PFSK-1 (cell line): ENCODE measurements around the gene PINK1.

ENCODE experiments used
- FOXP2 ChIP-seq: optimal IDR thresholded peaks from 2 replicates; pipeline ENCODE3; 2011; ENCODE audit warnings: borderline replicate concordance, control low read depth, inconsistent platforms; ENCODE audit not compliant: insufficient read depth; ENCODE audit errors: extremely low read length, extremely low read depth
- POLR2AphosphoS5 ChIP-seq: IDR thresholded peaks from 2 replicates; pipeline ENCODE4 v1.6.1; 2012; ENCODE audit warnings: low read depth, mild to moderate bottlenecking, control low read depth, low read length, moderate library complexity
- SIN3A ChIP-seq: IDR thresholded peaks from 2 replicates; pipeline ENCODE4 v1.6.1; 2012; ENCODE audit warnings: mild to moderate bottlenecking, low read length, moderate library complexity, borderline replicate concordance; ENCODE audit not compliant: insufficient read depth
- TAF1 ChIP-seq: IDR thresholded peaks from 2 replicates; pipeline ENCODE4 v1.6.1; 2012; ENCODE audit warnings: low read length, control low read depth, borderline replicate concordance; ENCODE audit not compliant: insufficient read depth
- TF ChIP-seq, protein P1 (sequence below), 2 experiments: IDR thresholded peaks; 2 replicates each; pipeline versions ENCODE4 v1.6.1 to v1.8.0; 2011 to 2012; ENCODE audit warnings: low read depth in 2 of 2, low read length in 2 of 2, control low read depth in 1 of 2, inconsistent platforms in 1 of 2, mild to moderate bottlenecking in 1 of 2, moderate library complexity in 1 of 2; ENCODE audit not compliant: insufficient read depth in 1 of 2

Gene PINK1

DNA sequence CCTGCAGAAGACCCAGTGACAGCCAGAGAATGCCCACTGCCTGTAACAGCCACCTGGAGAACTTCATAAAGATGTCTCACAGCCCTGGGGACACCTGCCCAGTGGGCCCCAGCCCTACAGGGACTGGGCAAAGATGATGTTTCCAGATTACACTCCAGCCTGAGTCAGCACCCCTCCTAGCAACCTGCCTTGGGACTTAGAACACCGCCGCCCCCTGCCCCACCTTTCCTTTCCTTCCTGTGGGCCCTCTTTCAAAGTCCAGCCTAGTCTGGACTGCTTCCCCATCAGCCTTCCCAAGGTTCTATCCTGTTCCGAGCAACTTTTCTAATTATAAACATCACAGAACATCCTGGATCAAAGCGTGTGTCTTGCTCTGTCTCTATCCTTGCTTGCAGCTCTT, 14.7 kb upstream of the PINK1 start:
- TF ChIP-seq, protein P1, sequence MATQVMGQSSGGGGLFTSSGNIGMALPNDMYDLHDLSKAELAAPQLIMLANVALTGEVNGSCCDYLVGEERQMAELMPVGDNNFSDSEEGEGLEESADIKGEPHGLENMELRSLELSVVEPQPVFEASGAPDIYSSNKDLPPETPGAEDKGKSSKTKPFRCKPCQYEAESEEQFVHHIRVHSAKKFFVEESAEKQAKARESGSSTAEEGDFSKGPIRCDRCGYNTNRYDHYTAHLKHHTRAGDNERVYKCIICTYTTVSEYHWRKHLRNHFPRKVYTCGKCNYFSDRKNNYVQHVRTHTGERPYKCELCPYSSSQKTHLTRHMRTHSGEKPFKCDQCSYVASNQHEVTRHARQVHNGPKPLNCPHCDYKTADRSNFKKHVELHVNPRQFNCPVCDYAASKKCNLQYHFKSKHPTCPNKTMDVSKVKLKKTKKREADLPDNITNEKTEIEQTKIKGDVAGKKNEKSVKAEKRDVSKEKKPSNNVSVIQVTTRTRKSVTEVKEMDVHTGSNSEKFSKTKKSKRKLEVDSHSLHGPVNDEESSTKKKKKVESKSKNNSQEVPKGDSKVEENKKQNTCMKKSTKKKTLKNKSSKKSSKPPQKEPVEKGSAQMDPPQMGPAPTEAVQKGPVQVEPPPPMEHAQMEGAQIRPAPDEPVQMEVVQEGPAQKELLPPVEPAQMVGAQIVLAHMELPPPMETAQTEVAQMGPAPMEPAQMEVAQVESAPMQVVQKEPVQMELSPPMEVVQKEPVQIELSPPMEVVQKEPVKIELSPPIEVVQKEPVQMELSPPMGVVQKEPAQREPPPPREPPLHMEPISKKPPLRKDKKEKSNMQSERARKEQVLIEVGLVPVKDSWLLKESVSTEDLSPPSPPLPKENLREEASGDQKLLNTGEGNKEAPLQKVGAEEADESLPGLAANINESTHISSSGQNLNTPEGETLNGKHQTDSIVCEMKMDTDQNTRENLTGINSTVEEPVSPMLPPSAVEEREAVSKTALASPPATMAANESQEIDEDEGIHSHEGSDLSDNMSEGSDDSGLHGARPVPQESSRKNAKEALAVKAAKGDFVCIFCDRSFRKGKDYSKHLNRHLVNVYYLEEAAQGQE (IDR thresholded peaks at IDR 0.05; ENCODE audit: insufficient read depth in 1 of 2, low read depth in 2 of 2, low read length in 2 of 2) = no peak
- TF ChIP-seq FOXP2 (no peak), SIN3A (no peak), TAF1 (no peak), POLR2AphosphoS5 (no peak)

DNA sequence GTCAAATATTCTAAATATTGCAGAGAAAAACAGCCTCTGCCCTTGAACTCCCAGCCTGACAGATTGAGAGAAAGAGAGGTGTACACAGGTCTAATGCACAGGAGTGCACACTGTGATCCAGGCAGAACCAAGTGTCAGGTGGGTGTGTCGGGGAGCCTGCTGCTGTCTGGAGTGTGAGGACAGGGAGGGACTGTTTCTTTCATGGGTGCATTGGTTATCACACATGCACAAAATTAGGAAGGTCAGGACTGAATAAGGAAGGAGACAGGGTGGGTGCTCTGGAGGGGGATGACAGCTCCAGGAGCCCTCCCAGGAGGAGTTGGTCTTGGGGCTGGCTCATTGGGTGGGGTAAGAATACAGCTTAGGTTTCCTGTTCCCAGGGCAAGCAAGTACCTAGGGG, 13.3 kb upstream of the PINK1 start:
- TF ChIP-seq POLR2AphosphoS5 (no peak), FOXP2 (no peak), SIN3A (no peak), TAF1 (no peak)
- TF ChIP-seq, protein P1 (IDR thresholded peaks at IDR 0.05; ENCODE audit: insufficient read depth in 1 of 2, low read depth in 2 of 2, low read length in 2 of 2) = no peak

DNA sequence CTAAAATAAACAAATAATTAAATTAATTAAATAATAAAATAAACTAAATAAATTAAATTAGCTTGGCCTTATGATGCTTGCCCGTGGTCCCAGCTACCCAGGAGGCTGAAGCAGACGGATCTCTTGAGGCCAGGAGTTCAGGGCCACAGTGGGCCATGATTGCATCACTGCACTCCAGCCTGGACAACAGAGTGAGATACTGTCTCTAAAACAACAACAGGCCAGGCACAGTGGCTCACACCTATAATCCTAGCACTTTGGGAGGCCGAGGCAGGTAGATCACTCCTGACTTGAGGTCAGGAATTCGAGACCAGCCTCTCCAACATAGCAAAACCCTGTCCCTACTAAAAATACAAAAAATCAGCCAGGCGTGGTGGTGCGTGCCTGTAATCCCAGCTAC, 12.2 kb upstream of the PINK1 start:
- no peak for TF ChIP-seq SIN3A
- TF ChIP-seq, protein P1 (IDR thresholded peaks at IDR 0.05; ENCODE audit: insufficient read depth in 1 of 2, low read depth in 2 of 2, low read length in 2 of 2) = no peak
- TF ChIP-seq FOXP2 = no peak
- no peak for TF ChIP-seq TAF1
- no peak for TF ChIP-seq POLR2AphosphoS5

DNA sequence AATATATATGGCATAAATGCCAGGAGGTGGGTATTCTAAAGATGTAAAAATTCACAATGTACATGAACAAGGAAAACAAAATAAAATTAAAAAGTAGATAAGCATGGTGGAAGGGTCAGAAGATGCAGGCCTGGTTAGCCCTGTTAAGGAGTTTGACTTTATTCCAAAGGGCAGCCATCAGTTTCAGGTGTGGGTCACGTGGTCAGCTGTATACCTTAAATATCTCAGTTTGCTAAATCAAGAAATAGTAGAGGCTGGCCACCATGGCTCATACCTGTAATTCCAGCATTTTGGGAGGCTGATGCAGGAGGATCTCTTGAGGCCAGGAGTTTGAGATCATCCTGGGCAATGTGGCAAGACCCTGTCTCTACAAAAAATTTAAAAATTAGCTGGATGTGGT, 8.5 kb upstream of the PINK1 start:
- no peak for TF ChIP-seq TAF1
- TF ChIP-seq POLR2AphosphoS5 = no peak
- TF ChIP-seq, protein P1 (IDR thresholded peaks at IDR 0.05; ENCODE audit: insufficient read depth in 1 of 2, low read depth in 2 of 2, low read length in 2 of 2) = no peak
- TF ChIP-seq FOXP2 = no peak
- no peak for TF ChIP-seq SIN3A

DNA sequence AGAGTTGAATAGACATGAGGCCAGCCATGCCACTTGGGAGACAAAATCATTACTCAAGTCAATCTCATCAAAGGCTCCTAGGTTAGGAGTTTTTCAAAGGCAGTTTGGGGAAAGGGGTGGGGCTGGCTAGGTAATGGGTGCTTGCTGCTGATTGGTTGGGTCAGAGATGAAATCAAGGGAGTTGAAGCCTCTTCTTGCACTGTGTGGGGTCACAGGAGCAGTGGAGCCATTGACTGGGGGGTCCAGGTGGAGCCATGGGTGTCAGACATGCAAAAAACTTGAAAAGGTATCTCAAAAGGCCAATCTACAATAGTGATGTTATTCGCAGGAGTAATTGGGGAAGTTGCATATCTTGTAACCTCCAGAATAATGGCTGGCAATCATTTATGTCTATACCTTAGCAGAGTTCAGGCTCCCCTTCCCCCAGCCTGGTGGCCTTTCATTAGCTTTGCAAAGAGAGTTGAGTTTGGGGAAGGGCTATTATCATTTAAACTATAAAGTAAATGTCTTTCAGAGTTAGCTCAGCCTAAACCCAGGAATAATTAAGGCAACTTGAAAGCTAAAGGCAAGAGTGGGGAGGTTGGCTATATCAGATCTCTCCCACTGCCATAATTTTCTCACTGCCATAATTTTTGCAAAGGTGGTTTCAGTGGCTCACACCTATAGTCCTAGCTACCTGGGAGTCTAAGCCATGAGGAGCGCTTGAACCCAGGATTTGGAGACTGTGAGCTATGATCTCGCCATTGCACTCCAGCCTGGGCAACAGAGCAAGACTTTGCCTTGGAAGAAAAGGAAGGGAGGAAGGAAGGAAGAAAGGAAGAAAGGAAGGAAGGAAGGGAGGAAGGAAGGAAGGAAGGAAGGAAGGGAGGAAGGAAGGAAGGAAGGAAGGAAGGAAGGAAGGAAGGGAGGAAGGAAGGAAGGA, 7.8 kb upstream of the PINK1 start:
- TF ChIP-seq FOXP2 (no peak), SIN3A (no peak), TAF1 (no peak), POLR2AphosphoS5 (no peak)
- TF ChIP-seq, protein P1 (IDR thresholded peaks at IDR 0.05; ENCODE audit: insufficient read depth in 1 of 2, low read depth in 2 of 2, low read length in 2 of 2) = no peak
